Medulla oblongata (tissue), 1 donor: ENCODE measurements around the gene SPRR2A.
"Not testable (repeated sequence)": the region's sequence is repeated elsewhere in the genome, so short reads cannot be mapped to it uniquely, and the experiment has no call there.

ENCODE experiments used
- DNase-seq: peaks from one replicate; pipeline ENCODE4 v3.0.0-alpha.2; 2015; ENCODE audit errors: extremely low spot score

SPRR2A gene

DNA sequence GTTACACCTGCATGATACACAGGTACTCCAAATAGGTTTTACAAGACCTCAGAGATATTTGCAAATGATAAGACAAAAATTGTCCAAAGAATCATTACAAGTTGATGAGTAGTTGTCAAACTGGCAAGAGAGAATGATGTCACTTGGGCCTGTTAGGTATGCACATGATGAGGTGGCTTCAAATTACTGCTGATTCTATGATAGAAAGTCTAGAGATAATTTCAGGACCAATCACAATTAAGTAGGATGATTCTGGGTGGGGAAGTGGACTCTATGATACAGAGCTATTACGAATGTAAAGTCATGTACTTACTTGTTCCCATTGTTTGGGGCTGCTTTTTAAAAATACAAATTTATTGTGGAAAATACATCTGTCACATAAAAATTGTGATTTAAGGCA lies 31.5 kb downstream of the SPRR2A start:
- no peak for DNase-seq

DNA sequence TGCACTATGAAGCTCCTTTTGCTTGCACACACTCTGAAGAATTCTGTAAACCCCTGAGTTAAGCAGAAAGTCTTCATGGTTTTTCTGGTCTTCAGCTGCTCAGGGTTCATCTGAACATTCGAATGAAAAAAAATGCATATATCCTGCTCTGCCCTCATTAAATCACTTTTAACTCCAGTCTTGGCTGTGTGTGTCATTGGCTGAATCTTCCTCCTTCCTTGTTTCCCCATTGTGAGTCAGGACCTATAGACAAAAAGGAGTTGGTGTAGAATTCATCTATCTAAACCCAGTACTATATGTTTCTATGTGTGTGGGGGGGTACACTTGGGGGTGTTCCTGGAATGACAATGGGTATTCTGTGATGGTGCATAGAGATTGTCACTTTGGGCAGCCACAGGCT lies 32.9 kb downstream of the SPRR2A start:
- no peak for DNase-seq

DNA sequence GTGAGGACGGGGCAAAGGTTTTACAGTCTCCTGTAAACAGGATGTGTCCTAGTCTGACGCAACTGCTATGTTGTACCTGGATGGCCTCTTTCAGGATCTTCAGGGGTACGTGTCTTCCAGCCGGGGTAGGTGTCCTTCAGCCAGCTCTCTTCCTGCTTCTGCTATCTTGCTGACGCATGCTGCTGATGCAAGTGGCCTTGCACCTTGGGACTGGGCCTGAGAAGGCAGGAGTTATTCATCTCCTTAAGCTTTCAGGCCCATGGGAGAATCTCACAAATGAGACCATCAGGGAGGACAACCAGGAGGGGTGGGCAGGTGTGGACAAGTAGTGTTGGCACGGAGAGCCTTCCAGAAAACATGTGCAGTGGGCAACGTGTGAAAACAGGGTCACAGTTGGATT lies 34.2 kb downstream of the SPRR2A start:
- no peak for DNase-seq

DNA sequence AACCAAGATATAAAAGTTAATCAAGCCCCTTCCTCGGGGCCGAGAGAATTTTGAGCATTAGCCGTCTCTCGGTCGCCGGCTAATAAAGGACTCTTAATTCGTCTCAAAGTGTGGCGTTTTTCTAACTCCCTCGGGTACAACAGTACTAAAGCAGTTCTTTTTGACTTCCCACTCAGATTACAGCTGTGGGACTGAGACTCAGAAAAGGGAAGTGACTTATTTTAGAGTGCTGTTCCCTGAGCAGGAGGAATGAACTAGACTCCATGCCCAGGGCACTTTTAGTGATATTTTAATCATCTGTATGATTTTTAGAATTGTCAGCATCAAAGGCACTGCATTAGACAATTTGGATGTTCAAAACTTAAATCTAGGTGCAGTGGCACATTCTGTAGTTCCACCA lies 35.0 kb downstream of the SPRR2A start:
- not testable (repeated sequence) for DNase-seq

DNA sequence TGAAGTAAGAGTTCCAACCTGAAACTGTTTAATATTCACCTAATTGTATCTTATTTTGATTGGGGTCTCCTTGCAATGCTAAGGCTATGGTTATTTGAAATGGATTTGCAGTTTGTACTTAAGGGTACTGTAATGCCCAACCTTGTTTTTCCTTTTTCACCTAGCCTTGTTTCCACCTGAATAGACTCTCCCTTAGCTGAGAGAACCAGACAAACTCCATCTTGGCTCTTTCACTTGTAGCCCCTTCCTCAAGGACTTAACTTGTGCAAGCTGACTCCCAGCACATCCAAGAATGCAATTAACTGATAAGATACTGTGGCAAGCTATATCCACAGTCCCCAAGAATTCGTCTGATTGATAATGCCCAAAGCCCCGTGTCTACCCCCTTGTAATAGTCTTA lies 35.5 kb downstream of the SPRR2A start:
- not testable (repeated sequence) for DNase-seq

DNA sequence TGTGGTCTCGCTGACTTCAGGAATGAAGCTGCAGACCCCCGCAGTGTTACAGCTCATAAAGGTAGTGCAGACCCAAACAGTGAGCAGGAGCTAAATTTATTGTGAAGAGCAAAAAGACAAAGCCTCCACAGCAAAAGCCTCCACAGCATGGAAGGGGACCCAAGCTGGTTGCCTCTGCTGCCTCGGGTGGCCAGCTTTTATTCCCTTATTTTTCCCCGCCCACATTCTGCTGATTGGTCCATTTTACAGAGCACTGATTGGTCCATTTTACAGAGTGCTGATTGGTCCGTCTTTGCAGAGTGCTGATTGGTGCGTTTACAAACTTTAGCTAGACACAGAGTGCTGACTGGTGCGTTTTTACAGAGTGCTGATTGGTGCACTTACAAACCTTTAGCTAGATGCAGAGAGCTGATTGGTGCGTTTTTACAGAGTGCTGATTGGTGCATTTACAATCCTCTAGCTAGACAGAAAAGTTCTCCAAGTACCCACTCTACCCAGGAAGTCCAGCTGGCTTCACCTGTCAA lies 46.0 kb downstream of the SPRR2A start:
- DNase-seq: not testable (repeated sequence)
